HG03432 (cell line): ENCODE data around the gene MEPCE.

Source experiments
- ATAC-seq: cut with Tn5 transposase; IDR thresholded peaks from one replicate; pipeline ENCODE4 v1.9.1; 2021; ENCODE audit warnings: mild to moderate bottlenecking, moderate library complexity; ENCODE audit not compliant: unreplicated experiment

MEPCE gene

DNA sequence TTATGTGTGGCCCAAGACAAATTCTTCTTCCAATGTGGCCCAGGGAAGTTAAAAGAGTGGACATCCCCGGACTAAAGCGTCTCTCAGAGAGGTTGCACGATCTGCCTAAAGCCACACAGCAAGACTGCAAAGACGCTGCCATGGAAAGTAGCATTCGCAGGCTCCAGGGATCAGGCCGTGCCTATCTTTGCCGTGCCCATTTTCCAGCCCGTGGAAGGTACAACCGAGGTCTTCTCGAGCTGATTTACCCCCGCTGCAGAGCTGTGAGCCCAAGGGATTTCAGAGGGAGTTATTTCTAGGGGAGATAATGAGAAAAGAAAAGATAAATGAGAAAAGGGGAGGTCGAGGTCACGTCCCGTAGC is 53.1 kb downstream of the MEPCE start:
- ATAC-seq: no peak

DNA sequence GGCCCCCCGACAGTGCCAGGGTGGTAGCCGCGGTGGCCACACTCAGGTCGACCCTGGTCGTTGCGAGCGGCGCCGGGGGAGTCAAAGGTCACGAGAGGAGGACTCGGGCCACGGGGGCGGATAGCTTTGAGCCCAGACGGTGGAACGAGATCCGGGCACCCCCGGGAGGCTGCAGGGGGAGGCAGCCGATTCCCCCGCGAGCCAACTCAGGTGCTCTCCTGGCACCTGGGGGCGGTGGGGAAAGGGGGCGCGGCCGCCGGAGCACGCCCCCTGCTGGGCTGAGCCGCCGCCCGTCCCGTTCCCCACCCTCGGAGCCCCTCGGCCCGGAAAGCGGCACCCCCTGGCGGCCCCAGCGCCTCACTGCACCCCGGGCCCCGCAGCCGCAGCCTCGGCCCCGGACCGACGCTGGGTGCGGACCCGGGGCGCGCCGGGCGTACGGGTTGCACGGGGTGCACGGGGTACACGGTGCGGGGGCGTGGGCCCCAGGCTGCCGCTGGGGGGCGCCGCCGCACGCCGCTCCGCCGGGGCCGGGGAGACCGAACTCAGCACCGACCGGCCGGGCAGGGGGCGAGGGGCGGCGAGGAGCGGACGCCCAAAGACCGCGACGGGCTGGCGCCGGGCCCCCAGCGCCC is 53.6 kb downstream of the MEPCE start:
- ATAC-seq: peak; percentile 53
